ENCODE results near the gene SLC1A3.

DNA sequence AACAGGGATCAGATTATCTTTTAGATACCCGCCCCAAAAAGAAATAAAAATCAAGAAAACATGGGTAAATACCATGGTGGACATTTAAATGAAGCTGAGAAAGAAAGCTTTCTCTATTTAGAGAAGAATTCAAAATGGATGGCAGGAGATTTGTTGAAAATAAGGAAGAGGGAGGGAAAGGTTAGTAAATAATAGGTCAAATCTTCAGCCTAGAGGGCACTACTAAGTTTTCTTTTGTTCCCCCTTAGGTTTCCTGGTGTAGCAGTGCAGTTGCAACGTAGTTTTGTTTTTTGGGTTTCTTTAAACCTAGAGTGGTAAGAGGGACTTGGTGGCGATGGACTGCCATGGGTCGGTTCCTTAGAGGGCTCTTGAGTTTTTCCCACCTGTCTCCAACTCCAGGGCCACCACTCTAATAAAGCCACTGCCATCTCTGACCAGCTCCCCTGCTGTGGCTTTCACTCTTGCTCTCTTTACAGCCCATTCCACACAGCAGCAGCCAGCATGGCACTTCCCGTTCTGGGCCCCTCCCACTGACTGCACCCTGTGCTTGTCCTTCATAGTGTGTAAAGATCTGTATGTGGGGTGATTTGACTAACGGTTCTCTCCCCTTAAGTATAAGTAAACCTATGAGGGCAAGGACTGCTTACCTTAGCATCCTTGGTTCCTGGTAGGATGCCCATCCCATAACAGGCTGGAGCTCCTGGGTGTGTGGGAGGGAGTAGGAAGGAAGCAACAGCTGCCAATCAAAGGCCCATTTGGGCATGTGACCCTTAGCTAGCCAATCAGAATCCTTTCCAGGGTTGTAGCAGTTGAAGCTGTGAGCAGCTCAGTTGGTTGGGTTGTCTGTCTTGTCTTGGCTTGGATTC is 118.3 kb downstream of the SLC1A3 start:
- TF ChIP-seq, protein P1, sequence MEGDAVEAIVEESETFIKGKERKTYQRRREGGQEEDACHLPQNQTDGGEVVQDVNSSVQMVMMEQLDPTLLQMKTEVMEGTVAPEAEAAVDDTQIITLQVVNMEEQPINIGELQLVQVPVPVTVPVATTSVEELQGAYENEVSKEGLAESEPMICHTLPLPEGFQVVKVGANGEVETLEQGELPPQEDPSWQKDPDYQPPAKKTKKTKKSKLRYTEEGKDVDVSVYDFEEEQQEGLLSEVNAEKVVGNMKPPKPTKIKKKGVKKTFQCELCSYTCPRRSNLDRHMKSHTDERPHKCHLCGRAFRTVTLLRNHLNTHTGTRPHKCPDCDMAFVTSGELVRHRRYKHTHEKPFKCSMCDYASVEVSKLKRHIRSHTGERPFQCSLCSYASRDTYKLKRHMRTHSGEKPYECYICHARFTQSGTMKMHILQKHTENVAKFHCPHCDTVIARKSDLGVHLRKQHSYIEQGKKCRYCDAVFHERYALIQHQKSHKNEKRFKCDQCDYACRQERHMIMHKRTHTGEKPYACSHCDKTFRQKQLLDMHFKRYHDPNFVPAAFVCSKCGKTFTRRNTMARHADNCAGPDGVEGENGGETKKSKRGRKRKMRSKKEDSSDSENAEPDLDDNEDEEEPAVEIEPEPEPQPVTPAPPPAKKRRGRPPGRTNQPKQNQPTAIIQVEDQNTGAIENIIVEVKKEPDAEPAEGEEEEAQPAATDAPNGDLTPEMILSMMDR (IDR thresholded peaks at IDR 0.05) = no peak
- peak in 1 of 3 donors; percentile 20 for TF ChIP-seq POLR2A (IDR thresholded peaks at IDR 0.05)

Data from body of pancreas (tissue), 4 donors.